Measurements from ENCODE around the gene DCAF10. TPM values are rescaled to one million over a fixed set of nuclear protein-coding genes. Genes with fewer than 3 reads are reported as not detected.

The DCAF10 gene
- total and polyA plus RNA-seq, 2 of the 13 experiments (the other 11 are each of a cell fraction or from before 2014, with no cell fraction given), result 9.2 to 20.3 TPM

GRCh38 chr9:37784616-37785483 is 15.7 kb upstream of the DCAF10 start, which contains the start of gene EXOSC3 (continued):
- no peak for TF ChIP-seq FOXP1 (IDR thresholded peaks at IDR 0.05)
- TF ChIP-seq FOXP1 (CRISPR knock-in tag; IDR thresholded peaks at IDR 0.05), result 0 out of 2 replicates have a peak, but pooled peaks have one; percentile 24
- TF ChIP-seq FOXM1 (CRISPR knock-in tag; IDR thresholded peaks at IDR 0.05), result no peak; the same call in 1 of the 2 replicates
- no peak for TF ChIP-seq HDAC6 (IDR thresholded peaks at IDR 0.05; ENCODE audit: low read depth, low read length)
- TF ChIP-seq E2F2 (CRISPR knock-in tag; IDR thresholded peaks at IDR 0.05; ENCODE audit: borderline replicate concordance), result 0 out of 2 replicates have a peak, but pooled peaks have one; percentile 42
- peak; percentile 56; the same call in 1 of the 2 replicates for TF ChIP-seq ZNF646 (CRISPR knock-in tag; IDR thresholded peaks at IDR 0.05)
- TF ChIP-seq BCLAF1 (IDR thresholded peaks at IDR 0.05), result no peak
- TF ChIP-seq ZNF558 (CRISPR knock-in tag; IDR thresholded peaks at IDR 0.05; ENCODE audit: borderline replicate concordance), result no peak
- TF ChIP-seq ZNF235 (CRISPR knock-in tag; IDR thresholded peaks at IDR 0.05; ENCODE audit: borderline replicate concordance), result no peak
- TF ChIP-seq SMAD1 (CRISPR knock-in tag; IDR thresholded peaks at IDR 0.05; ENCODE audit: borderline replicate concordance, low read depth), result peak; percentile 68
- peak; percentile 83; the same call in 1 of the 2 replicates for TF ChIP-seq ZNF34 (CRISPR knock-in tag; IDR thresholded peaks at IDR 0.05; ENCODE audit: borderline replicate concordance)
- TF ChIP-seq ZNF619 (CRISPR knock-in tag; IDR thresholded peaks at IDR 0.05), result 0 out of 2 replicates have a peak, but pooled peaks have one; percentile 57
- no peak for TF ChIP-seq ZBTB37 (CRISPR knock-in tag; IDR thresholded peaks at IDR 0.05)
- peak; percentile 24; the same call in 1 of the 2 replicates for TF ChIP-seq RARA (CRISPR knock-in tag; IDR thresholded peaks at IDR 0.05)
- TF ChIP-seq MTA3 (CRISPR knock-in tag; IDR thresholded peaks at IDR 0.05), result no peak

Measured in HepG2 (cell line).